GM12892 (cell line): ENCODE data around the gene IFNL3.

Experiments
- POLR2A ChIP-seq: IDR thresholded peaks from 2 replicates; pipeline ENCODE4 v1.6.1; 2011; ENCODE audit warnings: low read depth, low read length, control low read depth
- POLR2AphosphoS5 ChIP-seq: IDR thresholded peaks from 2 replicates; pipeline ENCODE4 v1.6.1; 2011; ENCODE audit warnings: low read depth, low read length, control low read depth
- TAF1 ChIP-seq: IDR thresholded peaks from 2 replicates; pipeline ENCODE4 v1.6.1; 2011; ENCODE audit warnings: low read depth, mild to moderate bottlenecking, control low read depth, low read length, borderline replicate concordance

- TF ChIP-seq POLR2A (no peak), POLR2AphosphoS5 (no peak), TAF1 (no peak)
Measured at GRCh38 chr19:39193803-39194202, 51.0 kb downstream of the IFNL3 start.
